ENCODE measurements around the gene STOX1. TPM values are rescaled to one million over a fixed set of nuclear protein-coding genes. Genes with fewer than 3 reads are reported as not detected.
"Not testable (repeated sequence)": the region's sequence is repeated elsewhere in the genome, so short reads cannot be mapped to it uniquely, and the experiment has no call there.

STOX1 gene
- total and polyA plus RNA-seq, 5 donors: 0.14 to 0.45 (median 0.25) TPM

DNA sequence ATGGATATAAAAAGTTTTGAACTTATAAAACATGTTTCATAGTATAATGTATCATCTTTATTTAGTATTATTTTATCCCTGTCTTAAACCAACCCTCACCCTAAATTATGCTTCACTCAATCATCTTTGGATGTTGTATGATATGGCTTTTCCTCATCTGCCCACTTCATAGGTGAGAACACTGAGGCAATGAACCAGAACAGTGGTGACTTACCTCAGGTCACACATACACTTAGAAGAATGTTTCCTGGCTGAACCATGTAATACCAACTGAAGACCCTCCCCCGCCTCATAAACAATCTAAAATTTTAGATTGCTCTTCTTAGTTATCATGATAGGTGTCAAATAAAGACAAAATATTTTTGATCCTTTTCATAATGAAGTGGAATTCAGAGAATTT, 22.6 kb upstream of the STOX1 start:
- no peaks in the 10 kb centered on the region for H3K9me3 ChIP-seq (ENCODE audit: control insufficient read depth, low read length)
- no peaks in the 10 kb centered on the region for H3K4me1 ChIP-seq (ENCODE audit: control insufficient read depth, insufficient read depth, low read length)
- DNase-seq (no peak), ATAC-seq (no peak)
- intact Hi-C loops (cut with DNase I): no loop called here
- no peak overlapping the region for H3K27ac ChIP-seq (ENCODE audit: low read length)
- WGBS: 95% methylated on average over 1 of the region's 1 CpG
- no peaks in the 10 kb centered on the region for H3K27me3 ChIP-seq (ENCODE audit: control insufficient read depth, insufficient read depth)
- H3K4me3 ChIP-seq (ENCODE audit: low read length): no peak overlapping the region

DNA sequence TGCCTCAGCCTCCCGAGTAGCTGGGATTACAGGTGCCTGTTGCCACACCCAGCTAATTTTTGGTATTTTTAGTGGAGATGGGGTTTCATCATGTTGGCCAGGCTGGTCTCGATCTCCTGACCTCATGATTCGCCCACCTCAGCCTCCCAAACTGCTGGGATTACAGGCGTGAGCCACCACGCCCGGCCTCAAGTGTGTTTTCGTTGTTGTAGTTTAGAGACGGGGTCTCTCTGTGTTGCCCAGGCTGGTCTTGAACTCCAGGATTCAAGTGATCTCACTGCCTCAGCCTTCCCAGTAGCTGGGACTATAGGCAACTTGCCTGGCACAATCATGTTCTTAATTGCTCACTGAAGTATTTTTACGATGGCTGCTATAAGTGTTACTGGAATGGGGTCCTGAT, 16.5 kb upstream of the STOX1 start:
- H3K4me1 ChIP-seq (ENCODE audit: control insufficient read depth, insufficient read depth, low read length); H3K27me3 ChIP-seq (ENCODE audit: control insufficient read depth, insufficient read depth); ATAC-seq; H3K9me3 ChIP-seq (ENCODE audit: control insufficient read depth, low read length); H3K4me3 ChIP-seq (ENCODE audit: low read length); DNase-seq; intact Hi-C loops (cut with DNase I); H3K27ac ChIP-seq (ENCODE audit: low read length): not testable (repeated sequence)
- 95% methylated on average over 9 of the region's 9 CpGs for WGBS

DNA sequence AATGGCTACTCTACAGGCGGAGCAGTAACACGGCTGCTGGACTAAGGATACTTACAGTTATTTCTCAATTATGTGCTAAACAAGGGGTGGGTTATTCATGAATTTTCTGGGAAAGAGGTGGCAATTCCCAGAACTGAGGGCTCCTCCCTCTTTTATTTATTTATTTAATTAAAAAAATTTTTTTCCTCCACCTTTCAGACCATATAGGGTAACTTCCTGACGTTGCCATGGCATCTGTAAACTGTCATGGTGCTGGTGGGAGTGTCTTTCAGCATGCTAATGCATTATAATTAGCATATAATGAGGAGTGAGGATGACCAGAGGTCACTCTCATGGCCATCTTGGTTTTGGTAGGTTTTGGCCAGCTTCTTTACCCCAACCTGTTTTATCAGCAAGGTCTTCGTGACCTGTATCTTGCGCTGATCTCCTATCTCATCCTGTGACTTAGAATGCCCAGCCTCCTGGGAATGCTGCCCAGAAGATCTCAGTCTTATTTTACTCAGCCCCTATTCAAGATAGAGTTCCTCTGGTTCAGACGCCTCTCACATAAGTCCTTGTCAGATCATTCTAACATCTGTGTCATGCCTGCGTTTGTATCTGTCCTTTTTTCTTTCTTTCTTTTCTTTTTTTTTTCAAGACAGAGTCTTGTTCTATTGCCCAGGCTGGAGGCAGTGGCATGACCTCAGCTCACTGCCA, 15.9 kb upstream of the STOX1 start:
- no peaks in the 10 kb centered on the region for H3K9me3 ChIP-seq (ENCODE audit: control insufficient read depth, low read length)
- no peaks in the 10 kb centered on the region for H3K4me1 ChIP-seq (ENCODE audit: control insufficient read depth, insufficient read depth, low read length)
- no peak overlapping the region for H3K27ac ChIP-seq (ENCODE audit: low read length)
- intact Hi-C loops (cut with DNase I): no loop called here
- H3K27me3 ChIP-seq (ENCODE audit: control insufficient read depth, insufficient read depth): no peaks in the 10 kb centered on the region
- WGBS: 74% methylated on average over 7 of the region's 7 CpGs
- ATAC-seq (no peak), DNase-seq (no peak)
- H3K4me3 ChIP-seq (ENCODE audit: low read length): no peak overlapping the region

DNA sequence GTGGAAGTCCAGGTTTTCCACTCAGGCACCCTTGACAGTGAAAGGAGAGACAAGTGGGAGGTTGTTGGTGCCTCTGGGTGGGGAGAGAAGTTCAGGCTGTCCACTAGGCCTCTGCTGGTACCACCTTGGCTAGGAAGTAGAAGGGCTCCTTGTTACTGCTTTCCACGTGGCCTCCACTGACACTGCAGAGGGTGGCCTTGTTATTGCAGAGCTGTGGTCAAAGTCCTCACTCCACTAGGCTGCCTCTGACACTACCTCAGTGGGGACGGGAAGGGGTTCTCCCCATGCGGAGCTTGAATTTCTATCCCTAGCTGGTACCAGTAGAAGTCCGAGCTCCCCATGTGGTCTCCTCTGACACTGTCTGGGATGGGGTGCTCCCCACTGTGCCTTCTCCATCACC, 14.9 kb upstream of the STOX1 start:
- Histone ChIP-seq H3K27ac (ENCODE audit: low read length) (no peak overlapping the region), H3K4me1 (ENCODE audit: control insufficient read depth, insufficient read depth, low read length) (no peaks in the 10 kb centered on the region), H3K4me3 (ENCODE audit: low read length) (no peak overlapping the region), H3K27me3 (ENCODE audit: control insufficient read depth, insufficient read depth) (no peaks in the 10 kb centered on the region), H3K9me3 (ENCODE audit: control insufficient read depth, low read length) (no peaks in the 10 kb centered on the region)
- intact Hi-C loops (cut with DNase I): no loop called here
- WGBS: 92% methylated on average over 4 of the region's 4 CpGs
- DNase-seq (no peak), ATAC-seq (no peak)

DNA sequence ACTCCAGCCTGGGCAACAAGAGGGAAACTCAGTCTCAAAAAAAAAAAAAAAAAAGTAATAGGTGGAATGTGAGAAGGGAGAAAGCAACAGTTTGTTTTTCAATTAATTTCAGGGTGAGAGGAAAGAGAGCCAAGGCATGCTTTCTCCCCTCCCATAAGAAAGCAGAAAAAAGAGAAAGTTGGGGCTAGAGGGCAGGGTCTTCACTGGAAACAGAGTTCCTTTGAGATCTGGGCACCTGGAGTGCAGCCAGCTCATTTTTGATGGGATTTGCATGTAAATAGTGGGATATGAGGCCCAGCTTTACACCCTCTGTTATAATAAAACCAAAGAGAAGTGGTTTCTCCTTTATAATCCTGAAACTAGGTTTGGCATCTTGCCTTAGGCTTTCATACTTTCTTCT, 13.8 kb upstream of the STOX1 start:
- Histone ChIP-seq H3K27ac (ENCODE audit: low read length) (no peak overlapping the region), H3K4me1 (ENCODE audit: control insufficient read depth, insufficient read depth, low read length) (no peaks in the 10 kb centered on the region), H3K27me3 (ENCODE audit: control insufficient read depth, insufficient read depth) (no peaks in the 10 kb centered on the region), H3K9me3 (ENCODE audit: control insufficient read depth, low read length) (no peaks in the 10 kb centered on the region), H3K4me3 (ENCODE audit: low read length) (no peak overlapping the region)
- intact Hi-C loops (cut with DNase I): no loop called here
- DNase-seq (no peak), ATAC-seq (no peak)

DNA sequence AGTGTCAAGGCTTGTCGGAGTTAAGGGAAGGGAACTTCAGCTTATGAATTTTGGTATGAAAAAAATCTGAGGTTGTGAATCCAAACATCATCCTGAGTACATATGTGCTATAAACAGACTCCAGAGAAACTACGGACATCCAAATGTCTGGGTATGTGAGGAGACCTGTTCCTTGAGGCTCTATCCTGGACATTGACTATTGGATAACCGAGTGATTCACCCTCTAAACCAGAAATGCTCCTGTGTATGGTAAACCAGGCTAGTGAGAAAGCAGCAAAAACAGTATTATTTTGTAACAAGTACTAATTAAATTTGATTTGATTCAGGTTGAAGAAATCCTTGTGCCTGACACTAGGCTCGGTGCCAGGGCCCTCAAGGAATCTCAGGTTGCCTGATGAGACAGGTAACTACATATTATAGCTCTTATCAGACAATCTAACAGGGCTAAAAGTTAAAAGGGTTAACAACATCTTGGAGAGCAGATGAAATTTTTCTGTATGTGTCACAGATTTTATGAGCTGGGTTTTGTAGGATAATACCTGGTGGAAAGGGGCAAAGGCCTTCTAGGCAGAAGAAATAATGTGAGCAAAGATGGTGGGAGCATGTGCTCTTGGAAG, 10.4 kb upstream of the STOX1 start:
- H3K9me3 ChIP-seq (ENCODE audit: control insufficient read depth, low read length): no peaks in the 10 kb centered on the region
- WGBS: 66% methylated on average over 4 of the region's 4 CpGs
- no peak for ATAC-seq
- no peaks in the 10 kb centered on the region for H3K27me3 ChIP-seq (ENCODE audit: control insufficient read depth, insufficient read depth)
- no peaks in the 10 kb centered on the region for H3K4me1 ChIP-seq (ENCODE audit: control insufficient read depth, insufficient read depth, low read length)
- no peak for DNase-seq
- no peak overlapping the region for H3K27ac ChIP-seq (ENCODE audit: low read length)
- intact Hi-C loops (cut with DNase I): no loop called here
- no peak overlapping the region for H3K4me3 ChIP-seq (ENCODE audit: low read length)

DNA sequence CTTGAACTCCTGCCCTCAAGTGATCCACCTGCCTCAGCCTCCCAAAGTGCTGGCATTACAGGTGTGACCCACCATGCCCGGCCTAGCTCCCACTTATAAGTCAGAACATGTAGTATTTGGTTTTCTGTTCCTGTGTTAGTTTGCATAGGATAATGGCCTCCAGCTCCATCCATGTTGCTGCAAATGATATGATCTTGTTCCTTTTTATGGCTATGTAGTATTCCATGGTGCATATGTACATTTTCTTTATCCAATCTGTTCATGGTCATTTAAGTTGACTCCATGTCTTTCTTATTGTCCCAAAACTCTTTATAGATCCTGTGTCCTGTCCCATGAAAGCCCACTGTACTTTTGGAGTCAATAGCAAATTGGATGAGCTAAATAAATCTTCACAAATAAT, 7.0 kb upstream of the STOX1 start:
- H3K27ac ChIP-seq (ENCODE audit: low read length); H3K9me3 ChIP-seq (ENCODE audit: control insufficient read depth, low read length); H3K4me1 ChIP-seq (ENCODE audit: control insufficient read depth, insufficient read depth, low read length); intact Hi-C loops (cut with DNase I); DNase-seq; H3K4me3 ChIP-seq (ENCODE audit: low read length); ATAC-seq; H3K27me3 ChIP-seq (ENCODE audit: control insufficient read depth, insufficient read depth): not testable (repeated sequence)
- WGBS: 96% methylated on average over 1 of the region's 1 CpG

DNA sequence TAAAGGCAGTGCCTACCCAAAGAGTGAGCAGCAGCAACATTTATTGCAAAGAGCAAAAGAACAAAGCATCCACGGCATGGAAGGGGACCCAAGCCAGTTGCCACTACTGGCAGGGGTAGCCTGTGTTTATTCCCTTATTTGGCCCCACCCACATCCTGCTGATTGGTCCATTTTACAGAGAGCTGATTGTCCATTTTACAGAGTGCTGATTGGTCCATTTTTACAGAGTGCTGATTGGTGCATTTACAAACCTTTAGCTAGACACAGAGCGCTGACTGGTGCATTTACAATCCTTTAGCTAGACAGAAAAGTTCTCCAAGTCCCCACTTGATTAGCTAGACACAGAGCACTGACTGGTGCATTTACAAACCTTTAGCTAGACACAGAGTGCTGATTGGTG, 4.7 kb upstream of the STOX1 start:
- H3K27ac ChIP-seq (ENCODE audit: low read length); intact Hi-C loops (cut with DNase I); ATAC-seq; H3K9me3 ChIP-seq (ENCODE audit: control insufficient read depth, low read length); H3K4me1 ChIP-seq (ENCODE audit: control insufficient read depth, insufficient read depth, low read length); H3K4me3 ChIP-seq (ENCODE audit: low read length); DNase-seq; H3K27me3 ChIP-seq (ENCODE audit: control insufficient read depth, insufficient read depth): not testable (repeated sequence)
- WGBS: 86% methylated on average over 2 of the region's 2 CpGs

DNA sequence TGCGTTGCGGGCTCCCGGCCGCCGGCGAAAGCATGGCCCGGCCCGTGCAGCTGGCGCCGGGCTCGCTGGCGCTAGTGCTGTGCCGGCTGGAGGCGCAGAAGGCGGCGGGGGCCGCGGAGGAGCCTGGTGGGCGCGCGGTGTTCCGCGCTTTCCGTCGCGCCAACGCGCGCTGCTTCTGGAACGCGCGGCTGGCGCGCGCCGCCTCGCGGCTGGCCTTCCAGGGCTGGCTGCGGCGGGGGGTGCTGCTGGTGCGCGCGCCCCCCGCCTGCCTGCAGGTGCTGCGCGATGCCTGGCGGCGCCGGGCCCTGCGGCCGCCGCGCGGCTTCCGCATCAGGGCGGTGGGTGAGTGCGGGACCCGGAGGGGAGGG, 245 bp downstream of the STOX1 start:
- intact Hi-C loops (cut with DNase I); H3K27me3 ChIP-seq (ENCODE audit: control insufficient read depth, insufficient read depth); H3K9me3 ChIP-seq (ENCODE audit: control insufficient read depth, low read length); DNase-seq; H3K27ac ChIP-seq (ENCODE audit: low read length); H3K4me1 ChIP-seq (ENCODE audit: control insufficient read depth, insufficient read depth, low read length); ATAC-seq: not testable (repeated sequence)
- peak overlapping the region; percentile 74 for H3K4me3 ChIP-seq (ENCODE audit: low read length)
- WGBS: 0% methylated on average over 13 of the region's 58 CpGs

DNA sequence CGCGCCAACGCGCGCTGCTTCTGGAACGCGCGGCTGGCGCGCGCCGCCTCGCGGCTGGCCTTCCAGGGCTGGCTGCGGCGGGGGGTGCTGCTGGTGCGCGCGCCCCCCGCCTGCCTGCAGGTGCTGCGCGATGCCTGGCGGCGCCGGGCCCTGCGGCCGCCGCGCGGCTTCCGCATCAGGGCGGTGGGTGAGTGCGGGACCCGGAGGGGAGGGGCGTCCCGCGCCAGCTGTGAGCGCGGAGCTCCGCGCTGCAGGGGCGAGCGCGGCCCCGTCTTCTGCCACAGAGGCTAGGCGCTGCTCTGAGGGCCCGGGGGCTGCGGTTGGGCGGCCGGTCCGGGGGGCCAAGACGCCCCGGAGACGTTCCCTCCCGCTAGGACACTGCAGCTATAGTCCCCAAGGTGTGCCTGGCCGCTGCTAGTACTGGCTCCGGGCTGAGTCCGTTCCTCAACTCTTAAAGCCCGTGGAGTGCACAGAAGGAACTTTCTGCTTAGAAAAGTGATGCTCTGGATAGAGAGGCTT, 811 bp downstream of the STOX1 start:
- peak overlapping the region; percentile 35 for H3K4me3 ChIP-seq (ENCODE audit: low read length)
- ATAC-seq (peak in 1 of 2 donors; percentile 32), DNase-seq (peak in 1 of 3 donors; percentile 51)
- H3K4me1 ChIP-seq (ENCODE audit: control insufficient read depth, insufficient read depth, low read length); intact Hi-C loops (cut with DNase I); H3K27ac ChIP-seq (ENCODE audit: low read length); H3K9me3 ChIP-seq (ENCODE audit: control insufficient read depth, low read length); H3K27me3 ChIP-seq (ENCODE audit: control insufficient read depth, insufficient read depth): not testable (repeated sequence)
- under 1% methylated on average over 33 of the region's 59 CpGs for WGBS

DNA sequence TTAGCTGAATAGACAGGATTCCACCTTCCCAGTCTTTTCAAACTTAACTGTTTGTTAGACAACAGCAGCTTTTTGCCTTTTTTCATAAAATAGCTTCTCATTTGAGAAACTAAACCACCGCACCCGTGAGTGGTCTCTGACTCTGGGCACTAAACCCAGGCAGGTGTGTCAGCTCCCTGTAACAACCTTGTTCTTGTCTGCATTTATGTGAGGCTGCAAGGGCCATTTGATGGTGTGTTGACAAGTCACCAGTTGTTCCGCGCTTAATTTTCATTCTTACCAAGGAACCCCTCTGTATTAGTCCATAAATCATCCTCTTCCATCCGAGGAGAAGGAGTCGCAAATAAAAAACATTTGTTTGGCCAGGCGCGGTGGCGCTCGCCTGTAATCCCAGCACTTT, 1.5 kb downstream of the STOX1 start:
- ATAC-seq (no peak), DNase-seq (no peak)
- Histone ChIP-seq H3K9me3 (ENCODE audit: control insufficient read depth, low read length) (no peaks in the 10 kb centered on the region), H3K27me3 (ENCODE audit: control insufficient read depth, insufficient read depth) (no peaks in the 10 kb centered on the region), H3K27ac (ENCODE audit: low read length) (no peak overlapping the region), H3K4me3 (ENCODE audit: low read length) (no peak overlapping the region), H3K4me1 (ENCODE audit: control insufficient read depth, insufficient read depth, low read length) (no peaks in the 10 kb centered on the region)
- WGBS: 92% methylated on average over 10 of the region's 10 CpGs
- intact Hi-C loops (cut with DNase I): no loop called here

Data from right cardiac atrium (tissue), 5 donors.